PC-9 (cell line): ENCODE data around the gene AASS. TPM values are rescaled to one million over a fixed set of nuclear protein-coding genes. Genes with fewer than 3 reads are reported as not detected.

ENCODE experiments used
- Bru-seq: library from RNA; stranded (reverse); fragments of 400-500 nt; gene quantifications from one replicate; lab custom pipeline; 2021; lab: Mats Ljungman, UMichigan
- BruChase-seq, 2 experiments: library from RNA; stranded (reverse); fragments of 400-500 nt; gene quantifications; one replicate each; lab custom pipeline; 2021; lab: Mats Ljungman, UMichigan
- BruUV-seq: library from RNA; stranded (reverse); fragments of 400-500 nt; replicated peaks from 2 replicates; lab custom pipeline; 2021; lab: Mats Ljungman, UMichigan
- CTCF ChIA-PET: fragments of 300-600 bp; sonication (Branson Sonifier 250); formaldehyde crosslinking; loops from one replicate; lab custom pipeline; 2022; ENCODE audit warnings: antibody characterized with exemption; lab: Charles Lee
- POLR2A ChIA-PET: fragments of 300-600 bp; sonication (Branson Sonifier 250); formaldehyde crosslinking; loops from one replicate; lab custom pipeline; 2022; ENCODE audit warnings: antibody characterized with exemption; ENCODE audit not compliant: unreplicated experiment; lab: Charles Lee
- DNase-seq, 2 experiments: peaks; one replicate each; pipeline versions ENCODE4 v3.0.0 to v3.0.0-alpha.2; 2015 to 2022; ENCODE audit warnings: mixed read lengths in 1 of 2
- H2AFZ ChIP-seq: fragments of 200-600 bp; sonication (generic); 2 replicates; pipeline ENCODE4 v1.8.1; 2017; ENCODE audit warnings: antibody characterized with exemption
- H3F3A ChIP-seq: fragments of 200-600 bp; sonication (generic); 2 replicates; pipeline ENCODE4 v1.8.1; 2017; ENCODE audit warnings: antibody characterized with exemption, mild to moderate bottlenecking, low read depth; ENCODE audit not compliant: insufficient read depth
- H3K27ac ChIP-seq: fragments of 200-600 bp; sonication (generic); 2 replicates; pipeline ENCODE4 v1.6.1; 2016; ENCODE audit warnings: mixed run types
- H3K27me3 ChIP-seq: fragments of 200-600 bp; sonication (generic); 2 replicates; pipeline ENCODE4 v1.6.1; 2016; ENCODE audit warnings: low read depth, mixed run types; ENCODE audit not compliant: insufficient read depth
- H3K36me3 ChIP-seq: fragments of 200-600 bp; sonication (generic); 2 replicates; pipeline ENCODE4 v1.6.1; 2016; ENCODE audit warnings: low read depth, mixed run types
- H3K4me1 ChIP-seq: fragments of 200-600 bp; sonication (generic); replicated peaks from 2 replicates; pipeline ENCODE4 v1.6.1; 2016; ENCODE audit warnings: mixed run types; ENCODE audit not compliant: insufficient read depth
- H3K4me2 ChIP-seq: fragments of 200-600 bp; sonication (generic); 2 replicates; pipeline ENCODE4 v1.6.1; 2017; ENCODE audit warnings: mixed run types
- H3K4me3 ChIP-seq: fragments of 200-600 bp; sonication (generic); 2 replicates; pipeline ENCODE4 v1.6.1; 2016; ENCODE audit warnings: mixed run types
- H3K79me2 ChIP-seq: fragments of 200-600 bp; sonication (generic); 2 replicates; pipeline ENCODE4 v1.6.1; 2017; ENCODE audit warnings: low read depth, mixed run types
- H3K9me2 ChIP-seq: fragments of 200-600 bp; sonication (generic); 2 replicates; pipeline ENCODE4 v1.8.1; 2017; ENCODE audit warnings: mild to moderate bottlenecking; ENCODE audit not compliant: insufficient read depth
- H3K9me3 ChIP-seq: fragments of 200-600 bp; sonication (generic); 2 replicates; pipeline ENCODE4 v1.8.1; 2016; ENCODE audit warnings: low read depth; ENCODE audit not compliant: insufficient read depth
- H4K20me1 ChIP-seq: fragments of 200-600 bp; sonication (generic); 2 replicates; pipeline ENCODE4 v1.8.1; 2017; ENCODE audit not compliant: insufficient read depth
- EZH2 ChIP-seq: fragments of 200-600 bp; sonication (generic); IDR thresholded peaks from 2 replicates; pipeline ENCODE4 v1.8.0; 2017; ENCODE audit warnings: antibody characterized with exemption, low read depth
- intact Hi-C: fragments of 100-400 bp; cut with micrococcal nuclease; formaldehyde crosslinking; loops from one replicate; pipeline ENCODE4 v1.10.0; 2022; ENCODE audit not compliant: unreplicated experiment
- long read RNA-seq: library from polyadenylated mRNA; stranded (forward); transcript quantifications from one replicate; pipeline ENCODE4 v2.0.0, GENCODE V29; 2022
- total RNA-seq: library from RNA; stranded (reverse); gene quantifications from 2 replicates; pipeline ENCODE4 v1.2.3, GENCODE V29; 2021
- TF ChIP-seq, protein P1 (sequence below): fragments of 200-600 bp; sonication (generic); conservative IDR thresholded peaks from 2 replicates; pipeline ENCODE4 v1.6.1; 2017; ENCODE audit warnings: mixed run types, antibody characterized with exemption, mild to moderate bottlenecking, moderate library complexity

AASS gene
- total RNA-seq (6.5 and 8.5 TPM in 2 replicates), Bru-seq, nascent RNA (percentile 60 among the genes with signal in this experiment), BruChase-seq, experiment 1, labeled RNA remaining after a 2-hour chase (percentile 76 among the genes with signal in this experiment), BruChase-seq, experiment 2, labeled RNA remaining after a 6-hour chase (percentile 65 among the genes with signal in this experiment)
- long read RNA-seq, partial matches to known transcripts, result 1 of 6 reads
- long read RNA-seq, other reads (novel, unspliced or antisense), result 2 of 6 reads

DNA sequence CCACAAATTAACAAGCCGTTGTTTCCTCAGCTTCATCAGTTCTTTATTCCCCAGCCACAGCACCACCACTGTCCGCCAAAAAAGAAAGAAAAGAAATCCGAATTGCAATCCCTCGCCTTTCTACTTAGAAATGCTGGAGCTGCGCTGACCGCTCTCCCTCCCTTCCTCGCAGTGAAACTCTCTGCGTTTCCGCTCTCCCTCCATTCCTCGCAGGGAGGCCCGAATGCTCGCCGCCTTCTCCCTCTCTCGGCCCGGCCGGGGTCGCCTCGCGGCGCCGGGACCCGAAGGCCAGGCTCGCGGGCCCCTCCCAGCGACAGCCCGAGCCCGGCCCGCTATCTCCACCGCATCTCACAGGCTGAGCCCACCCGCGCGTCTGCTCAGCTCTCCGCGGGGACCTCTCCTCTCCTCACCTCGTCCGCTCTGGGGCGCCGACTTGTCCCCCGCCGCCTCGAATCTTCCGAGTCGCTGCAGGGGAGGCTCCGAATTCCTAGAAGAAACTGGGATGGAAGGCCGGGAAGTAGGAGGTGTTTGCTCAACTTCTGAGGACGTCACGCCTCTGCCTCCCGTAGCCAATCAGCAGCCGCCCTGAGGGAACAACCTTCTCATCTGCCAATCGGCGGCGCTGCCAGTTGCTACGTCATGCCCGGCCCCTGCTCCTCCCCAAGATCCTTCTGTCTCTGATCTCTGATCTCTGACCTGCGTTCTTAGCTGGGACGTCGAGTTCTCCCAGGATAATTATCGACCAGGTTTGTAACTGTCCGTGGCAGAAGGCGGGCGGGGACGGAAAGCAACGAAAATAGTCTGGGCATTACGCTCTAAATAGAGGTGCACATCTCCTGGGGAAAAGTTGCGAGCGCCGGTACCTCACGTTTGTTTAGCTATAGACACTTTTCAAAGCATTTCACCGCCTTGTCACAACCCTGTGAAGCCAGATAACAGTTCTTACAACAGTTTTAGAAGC, at the start of gene AASS:
TSS of gene AASS (minus strand) at position 499 of the 961 bp plus-strand sequence. CDS start 10,523 bp downstream, outside the sequence.
- Histone ChIP-seq H3K36me3 (no peaks in the 10 kb centered on the region), H3K79me2 (no peaks in the 10 kb centered on the region), H2AFZ (peak within 1 kb of the TSS; percentile 96), H4K20me1 (no peaks in the 10 kb centered on the region), H3K27me3 (no peaks in the 10 kb centered on the region), H3K9me3 (no peaks in the 10 kb centered on the region), H3F3A (no peaks in the 10 kb centered on the region), H3K27ac (no peak within 1 kb of the TSS), H3K9me2 (no peaks in the 10 kb centered on the region), H3K4me2 (peak within 1 kb of the TSS; percentile 87), H3K4me1 (peaks cover 11% of the 10 kb centered on the region; the same call in 1 of the 2 replicates), H3K4me3 (peak within 1 kb of the TSS; percentile 93)
- POLR2A ChIA-PET, result interaction anchor here (0.5 to 0.8 kb wide), 2 partner anchors 14 to 42 kb away, joined by 3 to 5 read pairs; no protein-coding TSS in a partner anchor
- CTCF ChIA-PET, result no interaction called here
- intact Hi-C loops, result no loop called here
- peak; percentile 69 to 92 for DNase-seq
- BruUV-seq, result no TSS peak
- no peak for TF ChIP-seq EZH2
- TF ChIP-seq, protein P1, sequence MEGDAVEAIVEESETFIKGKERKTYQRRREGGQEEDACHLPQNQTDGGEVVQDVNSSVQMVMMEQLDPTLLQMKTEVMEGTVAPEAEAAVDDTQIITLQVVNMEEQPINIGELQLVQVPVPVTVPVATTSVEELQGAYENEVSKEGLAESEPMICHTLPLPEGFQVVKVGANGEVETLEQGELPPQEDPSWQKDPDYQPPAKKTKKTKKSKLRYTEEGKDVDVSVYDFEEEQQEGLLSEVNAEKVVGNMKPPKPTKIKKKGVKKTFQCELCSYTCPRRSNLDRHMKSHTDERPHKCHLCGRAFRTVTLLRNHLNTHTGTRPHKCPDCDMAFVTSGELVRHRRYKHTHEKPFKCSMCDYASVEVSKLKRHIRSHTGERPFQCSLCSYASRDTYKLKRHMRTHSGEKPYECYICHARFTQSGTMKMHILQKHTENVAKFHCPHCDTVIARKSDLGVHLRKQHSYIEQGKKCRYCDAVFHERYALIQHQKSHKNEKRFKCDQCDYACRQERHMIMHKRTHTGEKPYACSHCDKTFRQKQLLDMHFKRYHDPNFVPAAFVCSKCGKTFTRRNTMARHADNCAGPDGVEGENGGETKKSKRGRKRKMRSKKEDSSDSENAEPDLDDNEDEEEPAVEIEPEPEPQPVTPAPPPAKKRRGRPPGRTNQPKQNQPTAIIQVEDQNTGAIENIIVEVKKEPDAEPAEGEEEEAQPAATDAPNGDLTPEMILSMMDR, result no peak

DNA sequence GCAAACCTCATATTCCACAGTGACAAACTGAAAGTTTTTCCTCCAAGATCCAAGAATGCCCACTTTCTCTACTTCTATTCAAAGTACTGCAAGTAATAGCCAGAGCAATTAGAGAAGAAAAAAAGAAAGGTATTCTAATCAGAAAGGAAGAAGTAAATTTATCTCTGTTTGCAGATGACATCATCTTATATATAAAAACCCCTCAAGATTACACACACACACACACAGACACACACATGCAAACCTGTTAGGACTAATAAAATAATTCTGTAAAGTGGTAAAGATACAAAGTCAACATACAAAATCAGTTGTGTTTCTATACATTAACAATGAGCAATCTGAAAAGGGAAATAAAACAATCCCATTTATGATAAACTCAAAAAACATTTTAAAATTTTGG, 44.7 kb upstream of the AASS start:
- Histone ChIP-seq H3K4me3 (no peak overlapping the region), H3K27me3 (no peaks in the 10 kb centered on the region), H4K20me1 (no peaks in the 10 kb centered on the region), H3F3A (no peaks in the 10 kb centered on the region), H3K27ac (no peak overlapping the region), H3K4me1 (no peaks in the 10 kb centered on the region), H3K9me3 (no peaks in the 10 kb centered on the region; the same call in 1 of the 2 replicates), H3K79me2 (no peaks in the 10 kb centered on the region), H2AFZ (no peak overlapping the region), H3K9me2 (no peaks in the 10 kb centered on the region), H3K4me2 (no peak overlapping the region), H3K36me3 (no peaks in the 10 kb centered on the region)
- DNase-seq, result no peak
- no TSS peak for BruUV-seq
- intact Hi-C loops, result no loop called here
- ChIA-PET CTCF (no interaction called here), POLR2A (no interaction called here)
- no peak for TF ChIP-seq EZH2
- TF ChIP-seq, protein P1, result no peak

DNA sequence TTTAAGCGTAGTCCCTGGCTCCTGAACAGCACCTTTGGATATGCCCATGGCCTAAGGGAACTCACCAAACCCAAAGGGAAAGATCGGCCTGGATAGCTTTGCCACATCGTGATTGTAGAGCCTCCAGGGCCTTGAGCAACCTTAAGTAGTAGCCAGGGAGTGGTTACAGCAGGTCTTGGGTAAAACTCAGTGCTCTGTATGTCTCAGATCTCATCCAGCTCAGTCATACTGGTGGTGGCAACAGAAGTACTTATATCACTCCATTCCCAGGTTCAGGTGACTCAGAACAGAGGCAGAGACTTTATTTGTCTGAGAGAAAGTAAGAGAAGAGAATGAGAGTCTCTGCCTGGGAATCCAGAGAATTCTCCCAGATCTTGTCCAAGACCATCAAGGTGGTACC, 39.1 kb upstream of the AASS start:
- no peaks in the 10 kb centered on the region for H3K27me3 ChIP-seq
- no peaks in the 10 kb centered on the region for H3K9me3 ChIP-seq
- intact Hi-C loops, result no loop called here
- H3K36me3 ChIP-seq, result no peaks in the 10 kb centered on the region
- no peak overlapping the region for H3K27ac ChIP-seq
- H3K79me2 ChIP-seq, result no peaks in the 10 kb centered on the region
- DNase-seq, result peak in 1 of 2 experiments; percentile 37
- no peak overlapping the region for H3K4me3 ChIP-seq
- POLR2A ChIA-PET, result no interaction called here
- TF ChIP-seq, protein P1, result no peak
- no peak for TF ChIP-seq EZH2
- H3K4me2 ChIP-seq, result no peak overlapping the region
- H4K20me1 ChIP-seq, result no peaks in the 10 kb centered on the region
- no peak overlapping the region for H2AFZ ChIP-seq
- BruUV-seq, result no TSS peak
- H3K4me1 ChIP-seq, result no peaks in the 10 kb centered on the region
- no peaks in the 10 kb centered on the region for H3F3A ChIP-seq
- CTCF ChIA-PET, result interaction anchor here (0.5 kb wide), 1 partner anchor 55 kb away, joined by 13 read pairs; no protein-coding TSS in a partner anchor
- no peaks in the 10 kb centered on the region; the same call in 1 of the 2 replicates for H3K9me2 ChIP-seq
